ENCODE data around the gene COL18A1. TPM values are rescaled to one million over a fixed set of nuclear protein-coding genes. Genes with fewer than 3 reads are reported as not detected.

Gene COL18A1
- polyA plus RNA-seq, 1 of the 3 experiments (the other 2 are of a cell fraction): 118 TPM

- peaks cover 5% of the 10 kb centered on the region; the same call in 1 of the 2 replicates for H3K79me2 ChIP-seq (ENCODE audit: insufficient read depth)
- ChIA-PET POLR2A (interaction anchor here (0.7 kb wide), 1 partner anchor 18 kb away, joined by 3 read pairs; no protein-coding TSS in a partner anchor), CTCF (no interaction called here)
- no peak for DNase-seq
- no peak overlapping the region for H3K27ac ChIP-seq (ENCODE audit: low read depth in 2 of 2, low read length in 1 of 2)
- H3K4me1 ChIP-seq (ENCODE audit: control insufficient read depth in 1 of 2, insufficient read depth in 2 of 2, low read depth in 1 of 2, low read length in 1 of 2): no peaks in the 10 kb centered on the region
- no peaks in the 10 kb centered on the region for H3K9me2 ChIP-seq
- no peaks in the 10 kb centered on the region for H3K27me3 ChIP-seq (ENCODE audit: insufficient read depth)
- H3K4me2 ChIP-seq: no peak overlapping the region
- H3K9me3 ChIP-seq: peaks cover 30% of the 10 kb centered on the region
- H3K36me3 ChIP-seq (replicated peaks in 1 of 2; ENCODE audit: control insufficient read depth in 1 of 2, insufficient read depth in 2 of 2, low read length in 1 of 2): peaks cover 38 to 42% of the 10 kb centered on the region in 2 experiments
- H4K20me1 ChIP-seq (ENCODE audit: insufficient read depth): no peaks in the 10 kb centered on the region
- no peak for TF ChIP-seq NFIC (IDR thresholded peaks at IDR 0.05; ENCODE audit: borderline replicate concordance)
- TF ChIP-seq TEAD4 (IDR thresholded peaks at IDR 0.05; ENCODE audit: borderline replicate concordance, insufficient read depth): no peak
- TF ChIP-seq USF1 (IDR thresholded peaks at IDR 0.05; ENCODE audit: borderline replicate concordance, low read depth): no peak
- TF ChIP-seq ELF1 (IDR thresholded peaks at IDR 0.05): no peak
- TF ChIP-seq RFX5 (IDR thresholded peaks at IDR 0.05; ENCODE audit: low read length): no peak
- no peak for TF ChIP-seq NRF1 (IDR thresholded peaks at IDR 0.05; ENCODE audit: low read depth, low read length)
- TF ChIP-seq FOSL2 (IDR thresholded peaks at IDR 0.05; ENCODE audit: borderline replicate concordance, low read depth): no peak
- TF ChIP-seq GATA2 (CRISPR knock-in tag; IDR thresholded peaks at IDR 0.05): no peak
- TF ChIP-seq MEF2A (IDR thresholded peaks at IDR 0.05; ENCODE audit: borderline replicate concordance, low read depth): no peak
- TF ChIP-seq EZH2phosphoT487 (IDR thresholded peaks at IDR 0.05; ENCODE audit: borderline replicate concordance, low read depth): no peak
- TF ChIP-seq CHD2 (IDR thresholded peaks at IDR 0.05; ENCODE audit: low read length, partially characterized antibody): no peak
- TF ChIP-seq EP300 (IDR thresholded peaks at IDR 0.05; ENCODE audit: borderline replicate concordance in 1 of 2, low read depth in 1 of 2, low read length in 1 of 2): no peak
- no peak for TF ChIP-seq SMC3 (IDR thresholded peaks at IDR 0.05; ENCODE audit: low read depth, low read length)
- TF ChIP-seq SIN3A (IDR thresholded peaks at IDR 0.05; ENCODE audit: borderline replicate concordance, low read depth, low read length): no peak
- no peak overlapping the region for H3K9ac ChIP-seq
- H3K4me3 ChIP-seq (ENCODE audit: low read depth in 2 of 2, low read length in 1 of 2): no peak overlapping the region
- 95% methylated on average over 6 of the region's 6 CpGs for WGBS (ENCODE audit: low lambda C conversion rate)
- H2AFZ ChIP-seq (ENCODE audit: low read depth): no peak overlapping the region
- peaks cover 16% of the 10 kb centered on the region for H3F3A ChIP-seq (replicated peaks; ENCODE audit: insufficient read depth)
Observed at GRCh38 chr21:45522986-45523385, 118.0 kb downstream of the COL18A1 start.

- DNase-seq: no peak
- 98% methylated on average over 5 of the region's 16 CpGs for WGBS (ENCODE audit: low lambda C conversion rate)
- POLR2A ChIA-PET: interaction anchor here (0.7 kb wide), 1 partner anchor 18 kb away, joined by 3 read pairs; no protein-coding TSS in a partner anchor
- TF ChIP-seq FOXJ3 (CRISPR knock-in tag; IDR thresholded peaks at IDR 0.05) (no peak), RXRA (IDR thresholded peaks at IDR 0.05; ENCODE audit: borderline replicate concordance, low read depth) (no peak), RAD21 (IDR thresholded peaks at IDR 0.05; ENCODE audit: low read length) (no peak), YY1 (IDR thresholded peaks at IDR 0.05; ENCODE audit: low read depth) (no peak), MEF2A (IDR thresholded peaks at IDR 0.05; ENCODE audit: borderline replicate concordance, low read depth) (no peak), CHD2 (IDR thresholded peaks at IDR 0.05; ENCODE audit: low read length, partially characterized antibody) (no peak), RFX5 (IDR thresholded peaks at IDR 0.05; ENCODE audit: low read length) (no peak), NRF1 (IDR thresholded peaks at IDR 0.05; ENCODE audit: low read depth, low read length) (no peak), JUND (IDR thresholded peaks at IDR 0.05) (no peak), SIN3A (IDR thresholded peaks at IDR 0.05; ENCODE audit: borderline replicate concordance, low read depth, low read length) (no peak), TAF1 (IDR thresholded peaks at IDR 0.05; ENCODE audit: borderline replicate concordance, low read depth, low read length) (no peak), PBX3 (IDR thresholded peaks at IDR 0.05) (no peak), GABPA (IDR thresholded peaks at IDR 0.05; ENCODE audit: low read depth) (no peak), USF1 (IDR thresholded peaks at IDR 0.05; ENCODE audit: borderline replicate concordance, low read depth) (no peak), FOSL2 (IDR thresholded peaks at IDR 0.05; ENCODE audit: borderline replicate concordance, low read depth) (no peak), RCOR1 (IDR thresholded peaks at IDR 0.05; ENCODE audit: low read length) (no peak), FOXM1 (IDR thresholded peaks at IDR 0.05; ENCODE audit: low read depth) (no peak)
Observed at GRCh38 chr21:45523411-45524101, 118.6 kb downstream of the COL18A1 start.

More at GRCh38 chr21:45523411-45524101, 118.6 kb downstream of the COL18A1 start:
- H3K27ac ChIP-seq (ENCODE audit: low read depth in 2 of 2, low read length in 1 of 2): no peak overlapping the region
- H3K4me1 ChIP-seq (ENCODE audit: control insufficient read depth in 1 of 2, insufficient read depth in 2 of 2, low read depth in 1 of 2, low read length in 1 of 2): no peaks in the 10 kb centered on the region
- H2AFZ ChIP-seq (ENCODE audit: low read depth): no peak overlapping the region
- no peak overlapping the region; a peak in 1 of 4 replicates for H3K4me3 ChIP-seq (ENCODE audit: low read depth in 2 of 2, low read length in 1 of 2)
- H3K9me2 ChIP-seq: no peaks in the 10 kb centered on the region
- no peaks in the 10 kb centered on the region for H4K20me1 ChIP-seq (ENCODE audit: insufficient read depth)
- no peaks in the 10 kb centered on the region for H3K27me3 ChIP-seq (ENCODE audit: insufficient read depth)
- peaks cover 24% of the 10 kb centered on the region for H3K9me3 ChIP-seq
- peaks cover 14% of the 10 kb centered on the region for H3F3A ChIP-seq (replicated peaks; ENCODE audit: insufficient read depth)
- CTCF ChIA-PET: no interaction called here
- H3K4me2 ChIP-seq: no peak overlapping the region
- no peaks in the 10 kb centered on the region; the same call in 1 of the 2 replicates for H3K79me2 ChIP-seq (ENCODE audit: insufficient read depth)
- peaks cover 33 to 40% of the 10 kb centered on the region in 2 experiments for H3K36me3 ChIP-seq (replicated peaks in 1 of 2; ENCODE audit: control insufficient read depth in 1 of 2, insufficient read depth in 2 of 2, low read length in 1 of 2)
- H3K9ac ChIP-seq: no peak overlapping the region
